Esophagus muscularis mucosa (tissue), 4 donors: ENCODE data around the gene LRRC3C. TPM values are rescaled to one million over a fixed set of nuclear protein-coding genes. Genes with fewer than 3 reads are reported as not detected.
A peak's percentile ranks its signal among the peaks of the same experiment; 100 is the strongest.

Experiments
- DNase-seq: peaks from one replicate; pipeline ENCODE4 v3.0.0-alpha.2; 2017; ENCODE audit errors: extremely low spot score
- H3K27ac ChIP-seq, 4 donors: fragments of 200-600 bp; sonication (generic); replicated peaks in 1 of 4; 1 replicate in 3 of 4; 2 replicates in 1 of 4; pipeline ENCODE4 v1.5.1; 2016 to 2019; ENCODE audit warnings: mild to moderate bottlenecking in 1 of 4
- H3K27me3 ChIP-seq, 4 donors: fragments of 200-600 bp; sonication (generic); one replicate each; pipeline versions ENCODE4 v1.5.1 to v1.6.0; 2016 to 2019
- H3K36me3 ChIP-seq, 4 donors: fragments of 200-600 bp; sonication (generic); one replicate each; pipeline ENCODE4 v1.5.1; 2016 to 2019
- H3K4me1 ChIP-seq, 4 donors: fragments of 200-600 bp; sonication (generic); one replicate each; pipeline ENCODE4 v1.5.1; 2016 to 2019
- H3K4me3 ChIP-seq, 4 donors: fragments of 200-600 bp; sonication (generic); 1 replicate in 2 of 4; 2 replicates in 2 of 4; pipeline ENCODE4 v1.5.1; 2016 to 2019; ENCODE audit warnings: mild to moderate bottlenecking in 4 of 4, moderate library complexity in 1 of 4
- H3K9me3 ChIP-seq, 4 donors: fragments of 200-600 bp; sonication (generic); 1 replicate in 3 of 4; 2 replicates in 1 of 4; pipeline ENCODE4 v1.5.1; 2016 to 2019
- CTCF ChIP-seq, 3 experiments: fragments of 200-600 bp in 2 of 3; fragments of 450-650 bp in 1 of 3; sonication (generic) in 2 of 3; IDR thresholded peaks; one replicate each; pipeline ENCODE4 v1.5.1; 2017 to 2019; ENCODE audit warnings: antibody characterized with exemption in 3 of 3, mild to moderate bottlenecking in 2 of 3, moderate library complexity in 1 of 3
- EP300 ChIP-seq: sonication (generic); formaldehyde crosslinking; IDR thresholded peaks from one replicate; pipeline ENCODE4 v1.6.1; 2017; ENCODE audit warnings: antibody characterized with exemption
- POLR2A ChIP-seq: fragments of 450-650 bp; IDR thresholded peaks from one replicate; pipeline ENCODE4 v1.6.1; 2017; ENCODE audit warnings: antibody characterized with exemption, moderate library complexity, mild to moderate bottlenecking, low read depth
- POLR2AphosphoS5 ChIP-seq, 2 donors: sonication (generic); formaldehyde crosslinking; IDR thresholded peaks; one replicate each; pipeline ENCODE4 v1.6.1; 2017; ENCODE audit warnings: antibody characterized with exemption in 2 of 2
- WGBS: methylation state at CpG from one replicate; pipeline ENCODE4 v1.1.5; 2018; 5-methylcytosine and 5-hydroxymethylcytosine counted together
- intact Hi-C: fragments of 100-400 bp; cut with DNase I; formaldehyde crosslinking; loops from one replicate; pipeline ENCODE4 v1.15.1; 2023
- total RNA-seq, 4 donors: library from RNA; depleted of rRNA; stranded (reverse); fragments of >200 nt; gene quantifications; one replicate each; pipeline versions ENCODE4 v1.1.0 to v1.2.1, GENCODE V29; 2016

Gene LRRC3C
- total RNA-seq, 4 donors from 2014 or later: not detected

- peak overlapping the region; percentile 96 to 99 (median 96) for H3K27ac ChIP-seq
- H3K4me1 ChIP-seq: peaks cover 24 to 38% (median 32%) of the 10 kb centered on the region in 4 donors
- peak overlapping the region; percentile 75 to 100 (median 96) for H3K4me3 ChIP-seq
- no peaks in the 10 kb centered on the region for H3K9me3 ChIP-seq
- TF ChIP-seq EP300: no peak
- TF ChIP-seq POLR2A: no peak
- TF ChIP-seq POLR2AphosphoS5 (IDR thresholded peaks at IDR 0.05): no peak
- TF ChIP-seq CTCF (IDR thresholded peaks at IDR 0.05): no peak
- H3K36me3 ChIP-seq: peaks cover 22 to 24% (median 22%) of the 10 kb centered on the region in 4 donors
- DNase-seq: no peak
- WGBS: 3% methylated on average over 8 of the region's 15 CpGs
- peaks cover 0 to 11% (median 0%) of the 10 kb centered on the region in 4 donors for H3K27me3 ChIP-seq
- intact Hi-C loops: loop anchor here (2.0 kb wide), 1 partner anchor 54 kb away; the partner anchor contains the start of genes LRRC3C and ORMDL3
Observed at GRCh38 chr17:39981207-39981741, 53.7 kb downstream of the LRRC3C start.

GRCh38 chr17:39981766-39982375 is 54.3 kb downstream of the LRRC3C start:
- 29% methylated on average over 7 of the region's 7 CpGs for WGBS
- TF ChIP-seq POLR2A (no peak), CTCF (IDR thresholded peaks at IDR 0.05) (no peak), EP300 (no peak), POLR2AphosphoS5 (IDR thresholded peaks at IDR 0.05) (no peak)
- Histone ChIP-seq H3K4me3 (peak overlapping the region; percentile 75 to 100 (median 96)), H3K4me1 (peaks cover 24 to 38% (median 32%) of the 10 kb centered on the region in 4 donors), H3K27ac (peak overlapping the region in 3 of 4 donors; percentile 96 to 99 (median 96)), H3K36me3 (peaks cover 28 to 30% (median 28%) of the 10 kb centered on the region in 4 donors), H3K9me3 (no peaks in the 10 kb centered on the region), H3K27me3 (peaks cover 0 to 5% (median 0%) of the 10 kb centered on the region in 4 donors)
- intact Hi-C loops: loop anchor here (2.0 kb wide), 1 partner anchor 55 kb away; the partner anchor contains the start of genes LRRC3C and ORMDL3
- no peak for DNase-seq

- TF ChIP-seq EP300: no peak
- TF ChIP-seq POLR2A: no peak
- no peak for TF ChIP-seq CTCF (IDR thresholded peaks at IDR 0.05)
- no peak for TF ChIP-seq POLR2AphosphoS5 (IDR thresholded peaks at IDR 0.05)
- no peak for DNase-seq
- no peaks in the 10 kb centered on the region for H3K9me3 ChIP-seq
- H3K27me3 ChIP-seq: no peaks in the 10 kb centered on the region
- WGBS: 82% methylated on average over 11 of the region's 11 CpGs
- peaks cover under 1 to 8% (median 3%) of the 10 kb centered on the region in 4 donors for H3K4me1 ChIP-seq
- peaks cover 91 to 95% (median 92%) of the 10 kb centered on the region in 4 donors for H3K36me3 ChIP-seq
- no peak overlapping the region for H3K4me3 ChIP-seq
- no peak overlapping the region for H3K27ac ChIP-seq
- intact Hi-C loops: no loop called here
Observed at GRCh38 chr17:39988206-39988810, 60.8 kb downstream of the LRRC3C start.

GRCh38 chr17:39994448-39994847 is 66.9 kb downstream of the LRRC3C start:
- no peak for TF ChIP-seq POLR2A
- TF ChIP-seq CTCF (IDR thresholded peaks at IDR 0.05): no peak
- no peak for TF ChIP-seq EP300
- TF ChIP-seq POLR2AphosphoS5 (IDR thresholded peaks at IDR 0.05): no peak
- peaks cover 77 to 97% (median 92%) of the 10 kb centered on the region in 4 donors for H3K36me3 ChIP-seq
- H3K27ac ChIP-seq: no peak overlapping the region
- intact Hi-C loops: no loop called here
- no peaks in the 10 kb centered on the region for H3K27me3 ChIP-seq
- WGBS: 95% methylated on average over 9 of the region's 11 CpGs
- H3K4me1 ChIP-seq: peaks cover 0 to 16% (median 4%) of the 10 kb centered on the region in 4 donors
- no peak overlapping the region for H3K4me3 ChIP-seq
- H3K9me3 ChIP-seq: no peaks in the 10 kb centered on the region
- no peak for DNase-seq

Other genes starting within 250 kb of the LRRC3C start
- 1 to 10 TPM; 6.2 to 9.4 (median 8.5) TPM for gene PGAP3, start 239.7 kb upstream of the LRRC3C start, total RNA-seq
- 10 to 100 TPM; 36.8 to 67.7 (median 57.7) TPM for gene ERBB2, start 227.7 kb upstream of the LRRC3C start, total RNA-seq
- 10 to 100 TPM; 47.0 to 57.3 (median 52.7) TPM for gene MIEN1, start 197.2 kb upstream of the LRRC3C start, total RNA-seq
- under 1 TPM; 0.23 to 0.83 (median 0.55) TPM for gene GRB7, start 189.8 kb upstream of the LRRC3C start, total RNA-seq
- 1 to 10 TPM in 2 of 4 donors, under 1 TPM in 2; 0.83 to 3.8 (median 1.3) TPM for gene IKZF3, start 63.4 kb upstream of the LRRC3C start, total RNA-seq
- not detected for gene ZPBP2, start 59.5 kb upstream of the LRRC3C start, total RNA-seq
- 1 to 10 TPM; 1.7 to 7.1 (median 2.7) TPM for gene GSDMB, start 9.1 kb upstream of the LRRC3C start, total RNA-seq
- gene ORMDL3, start 131 bp upstream of the LRRC3C start, total RNA-seq: 10 to 100 TPM; 33.2 to 68.6 (median 45.9) TPM
- gene GSDMA, start 35.3 kb downstream of the LRRC3C start, total RNA-seq: under 1 TPM in 3 of 4 donors, not detected in 1; 0.11 to 0.99 (median 0.45) TPM
- gene PSMD3, start 53.1 kb downstream of the LRRC3C start, total RNA-seq: 100 to 1,000 TPM in 1 of 4 donors, 10 to 100 TPM in 3; 58.1 to 117 (median 84.0) TPM
- 10 to 100 TPM in 1 of 4 donors, under 1 TPM in 3; 0.32 to 19.4 (median 0.58) TPM for gene CSF3, start 87.7 kb downstream of the LRRC3C start, total RNA-seq
- gene MED24, start 126.7 kb downstream of the LRRC3C start, total RNA-seq: 10 to 100 TPM; 33.6 to 43.6 (median 37.4) TPM
- 100 to 1,000 TPM in 2 of 4 donors, 10 to 100 TPM in 2; 69.7 to 112 (median 85.2) TPM for gene THRA, start 135.2 kb downstream of the LRRC3C start, total RNA-seq
- 10 to 100 TPM in 3 of 4 donors, 1 to 10 TPM in 1; 6.1 to 24.2 (median 14.5) TPM for gene NR1D1, start 172.9 kb downstream of the LRRC3C start, total RNA-seq
- gene MSL1, start 194.2 kb downstream of the LRRC3C start, total RNA-seq: 10 to 100 TPM; 64.1 to 86.8 (median 72.2) TPM
- gene CASC3, start 212.8 kb downstream of the LRRC3C start, total RNA-seq: 100 to 1,000 TPM in 2 of 4 donors, 10 to 100 TPM in 2; 77.2 to 103 (median 95.5) TPM
- 1 to 10 TPM; 1.5 to 5.4 (median 2.9) TPM for gene RAPGEFL1, start 249.7 kb downstream of the LRRC3C start, total RNA-seq